ENCODE measurements around the gene PAEP. TPM values are rescaled to one million over a fixed set of nuclear protein-coding genes. Genes with fewer than 3 reads are reported as not detected.
"Not testable (repeated sequence)": the region's sequence is repeated elsewhere in the genome, so short reads cannot be mapped to it uniquely, and the experiment has no call there.

The PAEP gene
- total and polyA plus RNA-seq, 7 donors, result not detected

DNA sequence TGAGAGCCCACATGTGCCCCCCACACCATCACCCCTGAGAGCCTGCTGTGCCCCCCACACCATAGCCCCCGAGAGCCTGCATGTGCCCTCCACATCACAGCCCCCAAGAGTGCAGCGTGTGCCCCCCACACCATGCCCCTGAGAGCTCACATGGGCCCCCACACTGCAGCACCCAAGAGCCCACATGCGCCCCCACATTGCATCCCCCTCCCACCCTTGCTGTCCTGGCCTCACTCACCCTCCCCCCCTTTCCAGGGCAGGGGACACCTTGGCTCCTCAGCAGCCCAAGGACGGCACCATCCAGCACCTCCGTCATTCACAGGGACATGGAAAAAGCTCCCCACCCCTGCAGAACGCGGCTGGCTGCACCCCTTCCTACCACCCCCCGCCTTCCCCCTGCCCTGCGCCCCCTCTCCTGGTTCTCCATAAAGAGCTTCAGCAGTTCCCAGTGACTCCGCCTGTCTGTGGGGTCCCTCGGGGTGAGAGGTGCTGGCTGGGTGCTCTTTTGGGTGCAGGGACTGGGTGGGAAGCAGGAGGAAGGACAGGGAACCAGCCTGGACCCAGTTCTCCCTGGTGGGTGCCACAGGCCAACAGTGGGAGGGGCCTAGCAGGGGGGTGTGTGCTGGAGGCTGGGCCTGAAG, 35.3 kb upstream of the PAEP start:
- Histone ChIP-seq H3K4me3 (no peak overlapping the region), H3K9me3 (no peaks in the 10 kb centered on the region), H3K27me3 (ENCODE audit: insufficient read depth in 3 of 3, low read length in 2 of 3) (peaks cover 0 to 42% (median 8%) of the 10 kb centered on the region in 3 donors), H3K36me3 (ENCODE audit: insufficient read depth in 1 of 2, low read depth in 1 of 2) (no peaks in the 10 kb centered on the region), H3K4me1 (no peaks in the 10 kb centered on the region), H3K27ac (no peak overlapping the region)
- TF ChIP-seq CTCF (IDR thresholded peaks at IDR 0.05), result no peak
- DNase-seq (no peak), ATAC-seq (no peak)
- 73 to 76% (median 73%) methylated on average over 10 to 11 of the region's 11 CpGs for WGBS, 3 donors
- intact Hi-C loops (cut with DNase I), result no loop called here

DNA sequence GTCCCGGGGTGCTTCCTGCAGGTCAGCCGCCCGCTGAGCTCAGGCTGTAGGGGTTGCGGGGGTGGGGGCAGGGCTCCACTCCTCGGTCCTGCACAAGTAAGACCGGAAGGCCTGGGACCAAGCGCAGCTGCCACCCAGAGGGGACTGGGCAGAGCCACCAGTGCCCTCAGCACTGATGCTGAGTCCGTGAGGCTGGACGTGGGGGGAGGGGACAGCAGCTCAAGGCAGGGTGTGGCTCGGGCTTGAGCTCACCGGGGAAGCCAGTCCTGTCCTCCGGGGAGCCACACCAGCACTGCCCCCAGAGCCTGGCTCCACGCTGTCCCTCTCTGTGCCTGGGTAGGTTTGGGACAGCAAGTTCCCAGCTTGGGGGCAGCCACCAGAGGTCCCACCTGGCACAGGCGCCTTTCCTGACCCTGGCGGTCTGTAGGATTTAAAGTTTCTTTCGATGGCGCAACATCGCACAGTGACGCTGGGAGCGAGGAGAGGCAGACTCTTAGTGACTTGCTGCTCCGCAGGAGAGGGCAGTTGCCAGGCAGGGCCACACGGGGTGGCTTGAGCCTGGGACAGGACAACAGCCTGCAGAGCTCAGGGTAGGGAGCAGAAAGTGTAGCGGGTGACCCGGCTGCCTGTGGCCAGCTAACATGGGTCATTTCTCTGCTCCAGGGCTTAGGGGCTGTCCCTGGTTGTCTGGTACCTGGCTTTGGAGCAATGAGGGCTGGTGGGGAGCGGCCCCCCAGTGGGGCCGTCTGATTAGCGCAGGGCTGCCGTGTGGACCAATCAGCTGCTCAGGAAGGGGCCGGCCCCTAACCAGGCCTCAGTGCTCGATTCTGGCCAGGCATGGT, 34.6 kb upstream of the PAEP start:
- intact Hi-C loops (cut with DNase I), result no loop called here
- no peaks in the 10 kb centered on the region for H3K4me1 ChIP-seq
- DNase-seq, result no peak
- H3K27ac ChIP-seq, result no peak overlapping the region
- no peaks in the 10 kb centered on the region for H3K9me3 ChIP-seq
- H3K36me3 ChIP-seq (ENCODE audit: insufficient read depth in 1 of 2, low read depth in 1 of 2), result no peaks in the 10 kb centered on the region
- no peak overlapping the region for H3K4me3 ChIP-seq
- 58 to 64% (median 61%) methylated on average over 30 of the region's 30 CpGs for WGBS, 3 donors
- no peak for TF ChIP-seq CTCF (IDR thresholded peaks at IDR 0.05)
- H3K27me3 ChIP-seq (ENCODE audit: insufficient read depth in 3 of 3, low read length in 2 of 3), result peaks cover 0 to 49% (median 5%) of the 10 kb centered on the region in 3 donors
- ATAC-seq, result no peak

- H3K27ac ChIP-seq; intact Hi-C loops (cut with DNase I); H3K4me3 ChIP-seq; H3K9me3 ChIP-seq; H3K4me1 ChIP-seq; H3K36me3 ChIP-seq (ENCODE audit: insufficient read depth in 1 of 2, low read depth in 1 of 2); ATAC-seq; DNase-seq: not testable (repeated sequence)
- WGBS, 3 donors, result 84 to 91% (median 91%) methylated on average over 10 of the region's 10 CpGs
- H3K27me3 ChIP-seq (ENCODE audit: insufficient read depth in 3 of 3, low read length in 2 of 3), result peaks cover 0 to 48% (median 2%) of the 10 kb centered on the region in 3 donors
Measured at GRCh38 chr9:135528842-135529435, 32.6 kb upstream of the PAEP start.

- Histone ChIP-seq H3K4me1 (no peaks in the 10 kb centered on the region), H3K9me3 (no peaks in the 10 kb centered on the region), H3K36me3 (ENCODE audit: insufficient read depth in 1 of 2, low read depth in 1 of 2) (no peaks in the 10 kb centered on the region), H3K4me3 (no peak overlapping the region), H3K27ac (no peak overlapping the region), H3K27me3 (ENCODE audit: insufficient read depth in 3 of 3, low read length in 2 of 3) (peaks cover 0 to 41% (median 2%) of the 10 kb centered on the region in 3 donors)
- ATAC-seq, result no peak
- intact Hi-C loops (cut with DNase I), result no loop called here
- TF ChIP-seq CTCF (IDR thresholded peaks at IDR 0.05), result no peak
- no peak for DNase-seq
- WGBS, 3 donors, result 66 to 74% (median 71%) methylated on average over 5 of the region's 5 CpGs
Measured at GRCh38 chr9:135530146-135530545, 31.4 kb upstream of the PAEP start.

DNA sequence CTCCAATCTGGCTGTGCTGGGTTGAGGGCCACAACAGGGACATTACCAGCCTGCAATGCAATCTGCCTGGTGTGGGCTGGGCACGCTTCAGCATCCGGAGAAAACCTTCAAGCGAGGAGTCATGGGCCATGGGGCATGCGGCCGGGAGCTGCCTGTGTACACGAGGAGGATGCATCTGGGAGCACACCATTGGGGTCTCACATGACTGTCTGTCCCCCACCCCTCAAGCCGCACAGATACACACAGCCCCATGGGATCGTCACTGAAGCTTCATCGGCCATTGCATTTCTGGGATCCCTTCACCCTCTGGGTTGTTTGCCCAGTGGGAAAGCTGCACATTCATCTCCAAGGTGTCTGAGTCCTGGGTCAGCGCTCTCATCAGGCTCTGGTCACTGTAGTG, 30.5 kb upstream of the PAEP start:
- Histone ChIP-seq H3K36me3 (ENCODE audit: insufficient read depth in 1 of 2, low read depth in 1 of 2) (no peaks in the 10 kb centered on the region), H3K4me1 (no peaks in the 10 kb centered on the region), H3K9me3 (no peaks in the 10 kb centered on the region), H3K27ac (no peak overlapping the region), H3K4me3 (no peak overlapping the region), H3K27me3 (ENCODE audit: insufficient read depth in 3 of 3, low read length in 2 of 3) (peaks cover 0 to 37% (median 2%) of the 10 kb centered on the region in 3 donors)
- no peak for TF ChIP-seq CTCF (IDR thresholded peaks at IDR 0.05)
- ATAC-seq (no peak), DNase-seq (no peak)
- intact Hi-C loops (cut with DNase I), result no loop called here
- WGBS, 3 donors, result 89 to 93% (median 90%) methylated on average over 10 of the region's 10 CpGs

Data from psoas muscle (tissue), 8 donors.